HepG2 (cell line): Measurements from ENCODE around the gene ATPAF2.

ENCODE experiments used
- CREB1 ChIP-seq, 2 experiments: fragments of 450-650 bp in 1 of 2; IDR thresholded peaks; 2 replicates each; pipeline ENCODE4 v1.6.1; 2016 to 2017; ENCODE audit warnings: control low read depth in 1 of 2, mild to moderate bottlenecking in 1 of 2, missing compliant biosample characterization in 1 of 2, missing genetic modification characterization in 1 of 2
- FOXM1 ChIP-seq: sonication (generic); formaldehyde crosslinking; IDR thresholded peaks from 2 replicates; pipeline ENCODE4 v1.5.0; 2020; ENCODE audit warnings: missing genetic modification reagents
- NFAT5 ChIP-seq: sonication (generic); formaldehyde crosslinking; IDR thresholded peaks from 2 replicates; pipeline ENCODE4 v1.4.0; 2020; ENCODE audit warnings: missing genetic modification reagents
- USF2 ChIP-seq, 2 experiments: sonication (generic) in 1 of 2; formaldehyde crosslinking in 1 of 2; IDR thresholded peaks; 2 replicates each; pipeline versions ENCODE4 v1.5.1 to v1.6.1; 2011 to 2020; ENCODE audit warnings: borderline replicate concordance in 1 of 2, low read depth in 1 of 2, low read length in 1 of 2, mild to moderate bottlenecking in 1 of 2, missing genetic modification reagents in 1 of 2, moderate library complexity in 1 of 2

GRCh38 chr17:17987901-17988300, 51.1 kb downstream of the ATPAF2 start:
- no peak for TF ChIP-seq USF2 (IDR thresholded peaks at IDR 0.05; ENCODE audit: low read depth, low read length)
- no peak for TF ChIP-seq USF2 (CRISPR knock-in tag; IDR thresholded peaks at IDR 0.05; ENCODE audit: borderline replicate concordance)
- no peak for TF ChIP-seq CREB1 (IDR thresholded peaks at IDR 0.05)
- no peak for TF ChIP-seq CREB1 (CRISPR knock-in tag; IDR thresholded peaks at IDR 0.05)
- TF ChIP-seq NFAT5 (CRISPR knock-in tag), result no peak
- TF ChIP-seq FOXM1 (CRISPR knock-in tag), result no peak
